Body of pancreas (tissue), 4 donors: ENCODE results near the gene PHGDH. TPM values are rescaled to one million over a fixed set of nuclear protein-coding genes. Genes with fewer than 3 reads are reported as not detected.
"Not testable (repeated sequence)": the region's sequence is repeated elsewhere in the genome, so short reads cannot be mapped to it uniquely, and the experiment has no call there.

ENCODE experiments used
- ATAC-seq: fragments of 150-250 bp; one replicate; pipeline ENCODE4 v1.9.1; 2016
- DNase-seq, 4 donors: peaks; one replicate each; pipeline ENCODE4 v3.0.0-alpha.2; 2019
- H3K27ac ChIP-seq, 4 donors: fragments of 200-600 bp; sonication (generic); 1 replicate in 3 of 4; 2 replicates in 1 of 4; pipeline versions ENCODE4 v1.5.1 to v1.6.1; 2016 to 2019; ENCODE audit warnings: mild to moderate bottlenecking in 1 of 4, mixed read lengths in 1 of 4, moderate library complexity in 1 of 4
- H3K27me3 ChIP-seq, 2 donors: fragments of 200-600 bp; sonication (generic); one replicate each; pipeline ENCODE4 v1.6.0; 2016; ENCODE audit warnings: mild to moderate bottlenecking in 1 of 2
- H3K36me3 ChIP-seq, 2 donors: fragments of 200-600 bp; sonication (generic); replicated peaks in 1 of 2; 2 replicates each; pipeline ENCODE4 v1.5.1; 2016; ENCODE audit warnings: low read depth in 2 of 2; ENCODE audit not compliant: insufficient read depth in 1 of 2
- H3K4me1 ChIP-seq: fragments of 200-600 bp; sonication (generic); one replicate; pipeline ENCODE4 v1.6.0; 2016
- H3K4me3 ChIP-seq, 2 donors: fragments of 200-600 bp; sonication (generic); 1 replicate in 1 of 2; 2 replicates in 1 of 2; pipeline ENCODE4 v1.5.1; 2016 to 2019
- H3K9me3 ChIP-seq, 3 donors: fragments of 200-600 bp; sonication (generic); 1 replicate in 2 of 3; 2 replicates in 1 of 3; pipeline ENCODE4 v1.5.1; 2016
- POLR2A ChIP-seq, 3 donors: fragments of 450-650 bp; IDR thresholded peaks; one replicate each; pipeline ENCODE4 v1.6.1; 2016; ENCODE audit warnings: antibody characterized with exemption in 3 of 3, mild to moderate bottlenecking in 2 of 3
- WGBS, 2 donors: methylation state at CpG; one replicate each; pipeline ENCODE4 v1.1.5; 2017; 5-methylcytosine and 5-hydroxymethylcytosine counted together
- intact Hi-C: fragments of 100-400 bp; cut with DNase I; formaldehyde crosslinking; loops from one replicate; pipeline ENCODE4 v1.15.1; 2023
- total RNA-seq, 2 donors: library from RNA; depleted of rRNA; stranded (reverse); fragments of >200 nt; gene quantifications; one replicate each; pipeline ENCODE4 v1.1.0, GENCODE V29; 2016
- TF ChIP-seq, protein P1 (sequence below), 7 experiments: fragments of 450-650 bp in 4 of 7; fragments of 200-600 bp in 3 of 7; sonication (generic) in 3 of 7; IDR thresholded peaks; one replicate each; pipeline ENCODE4 v1.5.1; 2016 to 2019; ENCODE audit warnings: antibody characterized with exemption in 7 of 7

The PHGDH gene
- total RNA-seq, 2 donors from 2014 or later: 75.5 to 101 TPM

DNA sequence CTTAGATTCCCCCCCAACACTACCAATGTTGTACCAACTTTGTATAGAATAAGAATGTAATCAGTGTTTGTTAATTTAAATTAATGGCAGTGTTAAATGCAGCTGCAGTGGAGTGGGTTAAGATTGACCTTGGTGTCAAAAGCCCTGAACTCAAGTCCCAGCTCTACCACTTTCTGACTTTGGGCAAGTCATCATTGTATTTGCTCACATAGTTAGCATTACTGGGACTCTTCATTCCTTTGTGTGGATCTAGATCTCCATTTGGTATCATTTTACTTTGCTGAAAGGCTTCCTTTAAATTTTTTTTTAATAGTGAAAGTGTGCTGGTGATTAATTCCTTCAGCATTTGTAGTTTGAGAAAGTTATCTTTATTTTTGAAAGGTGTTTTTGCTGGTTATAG lies 22.2 kb upstream of the PHGDH start:
- Histone ChIP-seq H3K4me1 (peaks cover 18% of the 10 kb centered on the region), H3K27ac (no peak overlapping the region), H3K36me3 (no peaks in the 10 kb centered on the region), H3K27me3 (no peaks in the 10 kb centered on the region), H3K9me3 (no peaks in the 10 kb centered on the region), H3K4me3 (no peak overlapping the region)
- ATAC-seq: no peak
- TF ChIP-seq POLR2A (IDR thresholded peaks at IDR 0.05): no peak
- TF ChIP-seq, protein P1, sequence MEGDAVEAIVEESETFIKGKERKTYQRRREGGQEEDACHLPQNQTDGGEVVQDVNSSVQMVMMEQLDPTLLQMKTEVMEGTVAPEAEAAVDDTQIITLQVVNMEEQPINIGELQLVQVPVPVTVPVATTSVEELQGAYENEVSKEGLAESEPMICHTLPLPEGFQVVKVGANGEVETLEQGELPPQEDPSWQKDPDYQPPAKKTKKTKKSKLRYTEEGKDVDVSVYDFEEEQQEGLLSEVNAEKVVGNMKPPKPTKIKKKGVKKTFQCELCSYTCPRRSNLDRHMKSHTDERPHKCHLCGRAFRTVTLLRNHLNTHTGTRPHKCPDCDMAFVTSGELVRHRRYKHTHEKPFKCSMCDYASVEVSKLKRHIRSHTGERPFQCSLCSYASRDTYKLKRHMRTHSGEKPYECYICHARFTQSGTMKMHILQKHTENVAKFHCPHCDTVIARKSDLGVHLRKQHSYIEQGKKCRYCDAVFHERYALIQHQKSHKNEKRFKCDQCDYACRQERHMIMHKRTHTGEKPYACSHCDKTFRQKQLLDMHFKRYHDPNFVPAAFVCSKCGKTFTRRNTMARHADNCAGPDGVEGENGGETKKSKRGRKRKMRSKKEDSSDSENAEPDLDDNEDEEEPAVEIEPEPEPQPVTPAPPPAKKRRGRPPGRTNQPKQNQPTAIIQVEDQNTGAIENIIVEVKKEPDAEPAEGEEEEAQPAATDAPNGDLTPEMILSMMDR (IDR thresholded peaks at IDR 0.05): no peak
- no peak for DNase-seq
- intact Hi-C loops: no loop called here

DNA sequence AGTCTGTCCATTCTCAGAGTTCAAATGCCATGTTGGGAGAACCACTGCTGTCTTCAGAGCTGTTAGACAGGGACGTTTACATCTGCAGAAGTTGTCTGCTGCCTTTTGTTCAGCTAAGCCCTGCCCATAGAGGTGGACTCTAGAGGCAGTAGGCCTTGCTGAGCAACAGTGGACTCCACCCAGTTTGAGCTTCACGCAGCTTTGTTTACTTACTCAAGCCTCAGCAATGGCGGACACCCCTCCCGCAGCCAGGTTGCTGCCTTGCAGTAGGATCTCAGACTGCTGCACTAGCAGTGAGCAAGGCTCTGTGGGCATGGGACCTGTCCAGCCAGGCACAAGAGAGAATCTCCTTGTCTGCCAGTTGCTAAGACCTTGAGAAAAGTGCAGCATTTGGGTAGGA lies 14.9 kb upstream of the PHGDH start:
- WGBS, 2 donors: 48% methylated on average over 4 of the region's 4 CpGs; no CpG with 5 or more reads in 1 of the 2 donors
- H3K9me3 ChIP-seq, H3K4me3 ChIP-seq, H3K27ac ChIP-seq, intact Hi-C loops, H3K4me1 ChIP-seq, ATAC-seq, H3K27me3 ChIP-seq, H3K36me3 ChIP-seq, DNase-seq: not testable (repeated sequence)

GRCh38 chr1:119697598-119697997 lies 14.1 kb upstream of the PHGDH start:
- Histone ChIP-seq H3K27me3 (no peaks in the 10 kb centered on the region), H3K36me3 (no peaks in the 10 kb centered on the region), H3K9me3 (no peaks in the 10 kb centered on the region), H3K27ac (no peak overlapping the region), H3K4me1 (no peaks in the 10 kb centered on the region), H3K4me3 (no peak overlapping the region)
- 50 to 55% methylated on average over 3 of the region's 3 CpGs for WGBS, 2 donors
- TF ChIP-seq POLR2A (IDR thresholded peaks at IDR 0.05): no peak
- TF ChIP-seq, protein P1 (IDR thresholded peaks at IDR 0.05): no peak
- no peak for ATAC-seq
- no peak for DNase-seq
- intact Hi-C loops: no loop called here

- intact Hi-C loops: no loop called here
- no peak overlapping the region for H3K27ac ChIP-seq
- H3K4me3 ChIP-seq: no peak overlapping the region
- H3K4me1 ChIP-seq: no peaks in the 10 kb centered on the region
- H3K9me3 ChIP-seq: no peaks in the 10 kb centered on the region
- no peaks in the 10 kb centered on the region for H3K27me3 ChIP-seq
- DNase-seq (no peak), ATAC-seq (no peak)
- TF ChIP-seq, protein P1 (IDR thresholded peaks at IDR 0.05): no peak
- no peak for TF ChIP-seq POLR2A (IDR thresholded peaks at IDR 0.05)
- H3K36me3 ChIP-seq: no peaks in the 10 kb centered on the region
- WGBS, 2 donors: 56 to 62% methylated on average over 2 of the region's 2 CpGs
These were observed 11.4 kb upstream of the PHGDH start for GRCh38 chr1:119700326-119700725.

DNA sequence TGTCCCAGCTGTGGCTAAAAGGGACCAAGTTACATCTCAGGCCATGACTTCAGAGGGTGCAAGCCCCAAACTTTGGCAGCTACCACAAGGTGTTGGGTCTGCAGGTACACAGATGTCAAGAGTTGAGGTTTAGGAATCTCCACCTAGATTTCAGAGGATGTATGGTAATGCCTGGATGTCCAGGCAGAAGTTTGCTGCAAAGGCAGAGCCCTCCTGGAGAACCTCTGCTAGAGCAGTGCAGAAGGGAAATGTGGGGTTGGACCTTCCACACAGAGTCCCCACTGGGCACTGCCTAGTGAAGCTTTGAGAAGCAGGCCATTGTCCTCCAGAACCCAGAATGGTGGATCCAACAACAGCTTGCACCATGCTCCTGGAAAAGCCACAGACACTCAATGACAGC lies 10.1 kb upstream of the PHGDH start:
- TF ChIP-seq, protein P1 (IDR thresholded peaks at IDR 0.05): no peak
- TF ChIP-seq POLR2A (IDR thresholded peaks at IDR 0.05): no peak
- H3K27ac ChIP-seq: no peak overlapping the region
- no peak for DNase-seq
- ATAC-seq: no peak
- no peak overlapping the region for H3K4me3 ChIP-seq
- no peaks in the 10 kb centered on the region for H3K9me3 ChIP-seq
- no peaks in the 10 kb centered on the region for H3K36me3 ChIP-seq
- H3K4me1 ChIP-seq: no peaks in the 10 kb centered on the region
- intact Hi-C loops: no loop called here
- H3K27me3 ChIP-seq: no peaks in the 10 kb centered on the region
